ENCODE data around the gene SORCS1. TPM values are rescaled to one million over a fixed set of nuclear protein-coding genes. Genes with fewer than 3 reads are reported as not detected.

Gene SORCS1
- total and polyA plus RNA-seq, 4 donors = 0.08 to 0.21 (median 0.09) TPM; not detected in 1

GRCh38 chr10:107103174-107104025, 61.1 kb downstream of the SORCS1 start:
- H3K9me3 ChIP-seq (ENCODE audit: control insufficient read depth in 4 of 4, low read length in 3 of 4) = no peaks in the 10 kb centered on the region
- WGBS = 66% methylated on average over 8 of the region's 8 CpGs
- TF ChIP-seq YY1 (IDR thresholded peaks at IDR 0.05) = no peak
- no peak for TF ChIP-seq ATF3 (IDR thresholded peaks at IDR 0.05)
- TF ChIP-seq REST (IDR thresholded peaks at IDR 0.05) = no peak
- TF ChIP-seq RAD21 (IDR thresholded peaks at IDR 0.05) = no peak
- no peak for TF ChIP-seq HNF4A (conservative IDR thresholded peaks at IDR 0.05)
- no peak for TF ChIP-seq ZBTB33 (IDR thresholded peaks at IDR 0.05)
- TF ChIP-seq SP1 (IDR thresholded peaks at IDR 0.05) = no peak
- TF ChIP-seq TAF1 (conservative IDR thresholded peaks at IDR 0.05) = no peak
- TF ChIP-seq FOXA2 (IDR thresholded peaks at IDR 0.05) = no peak
- no peak for DNase-seq (ENCODE audit: low spot score)
- H3K4me3 ChIP-seq (ENCODE audit: low read depth in 1 of 3, low read length in 3 of 3) = no peak overlapping the region
- H3K27me3 ChIP-seq (ENCODE audit: control insufficient read depth in 4 of 4, insufficient read depth in 4 of 4, low read length in 3 of 4) = no peaks in the 10 kb centered on the region
- no peak overlapping the region for H3K9ac ChIP-seq (ENCODE audit: low read depth in 1 of 2, low read length in 2 of 2)
- H3K36me3 ChIP-seq (ENCODE audit: control insufficient read depth in 4 of 4, insufficient read depth in 3 of 4, low read depth in 1 of 4, low read length in 3 of 4) = no peaks in the 10 kb centered on the region
- H3K27ac ChIP-seq (ENCODE audit: low read depth in 1 of 2, low read length in 2 of 2) = no peak overlapping the region
- H3K4me1 ChIP-seq (ENCODE audit: control insufficient read depth in 4 of 4, insufficient read depth in 4 of 4, low read length in 3 of 4) = no peaks in the 10 kb centered on the region

- Histone ChIP-seq H3K27ac (ENCODE audit: low read depth in 1 of 2, low read length in 2 of 2) (no peak overlapping the region), H3K4me1 (ENCODE audit: control insufficient read depth in 4 of 4, insufficient read depth in 4 of 4, low read length in 3 of 4) (peaks cover 0 to 9% (median 7%) of the 10 kb centered on the region in 4 donors), H3K36me3 (ENCODE audit: control insufficient read depth in 4 of 4, insufficient read depth in 3 of 4, low read depth in 1 of 4, low read length in 3 of 4) (no peaks in the 10 kb centered on the region), H3K27me3 (ENCODE audit: control insufficient read depth in 4 of 4, insufficient read depth in 4 of 4, low read length in 3 of 4) (no peaks in the 10 kb centered on the region), H3K9ac (ENCODE audit: low read depth in 1 of 2, low read length in 2 of 2) (no peak overlapping the region), H3K9me3 (ENCODE audit: control insufficient read depth in 4 of 4, low read length in 3 of 4) (no peaks in the 10 kb centered on the region), H3K4me3 (ENCODE audit: low read depth in 1 of 3, low read length in 3 of 3) (no peak overlapping the region)
- 83% methylated on average over 2 of the region's 2 CpGs for WGBS
- DNase-seq (ENCODE audit: low spot score) = no peak
- TF ChIP-seq HNF4G (IDR thresholded peaks at IDR 0.05) (no peak), NR2F2 (IDR thresholded peaks at IDR 0.05) (no peak), HNF4A (conservative IDR thresholded peaks at IDR 0.05) (no peak)
Measured at GRCh38 chr10:107098326-107098725, 66.2 kb downstream of the SORCS1 start.
